ENCODE measurements around the gene PTGFRN. TPM values are rescaled to one million over a fixed set of nuclear protein-coding genes. Genes with fewer than 3 reads are reported as not detected.
A peak's percentile ranks its signal among the peaks of the same experiment; 100 is the strongest.
"Not testable (repeated sequence)": the region's sequence is repeated elsewhere in the genome, so short reads cannot be mapped to it uniquely, and the experiment has no call there.

The PTGFRN gene
- total RNA-seq, 1 donor from 2014 or later = 53.2 TPM

- Histone ChIP-seq H3K4me3 (no peak overlapping the region), H2AFZ (replicated peaks) (no peak overlapping the region), H3K9ac (no peak overlapping the region), H3K4me1 (peaks cover 17% of the 10 kb centered on the region), H3K79me2 (ENCODE audit: low read depth) (no peaks in the 10 kb centered on the region), H3F3A (ENCODE audit: low read depth) (no peaks in the 10 kb centered on the region), H3K36me3 (peaks cover 15% of the 10 kb centered on the region), H4K20me1 (ENCODE audit: low read depth) (peaks cover 10% of the 10 kb centered on the region), H3K9me3 (ENCODE audit: low read depth) (no peaks in the 10 kb centered on the region), H3K27me3 (no peaks in the 10 kb centered on the region), H3K4me2 (peak overlapping the region; percentile 46), H3K27ac (peak overlapping the region; percentile 67)
- Mint-ChIP-seq H3K9me3 (peaks cover 22% of the 10 kb centered on the region), H3K27me3 (ENCODE audit: insufficient read depth, low read depth) (no peaks in the 10 kb centered on the region), H3K27ac (peak overlapping the region; percentile 17), H3K4me1 (peaks cover 19% of the 10 kb centered on the region), H3K4me3 (no peak overlapping the region), H3K36me3 (peaks cover 54% of the 10 kb centered on the region)
- TF ChIP-seq EZH2phosphoT487 (IDR thresholded peaks at IDR 0.05) (no peak), CTCF (IDR thresholded peaks at IDR 0.05) (no peak), EZH2 (IDR thresholded peaks at IDR 0.05) (no peak)
- DNase-seq (ENCODE audit: low spot score) = peak; percentile 37
These were observed 61.6 kb downstream of the PTGFRN start for GRCh38 chr1:116971258-116971860.

GRCh38 chr1:116971965-116972673 lies 62.4 kb downstream of the PTGFRN start:
- no peaks in the 10 kb centered on the region for H3K27me3 ChIP-seq
- Mint-ChIP-seq H3K27me3 (ENCODE audit: insufficient read depth, low read depth) (no peaks in the 10 kb centered on the region), H3K36me3 (peaks cover 51% of the 10 kb centered on the region), H3K9me3 (peaks cover 22% of the 10 kb centered on the region), H3K4me1 (peaks cover 19% of the 10 kb centered on the region), H3K27ac (no peak overlapping the region), H3K4me3 (no peak overlapping the region)
- H3K4me2 ChIP-seq = peak overlapping the region; percentile 46
- H4K20me1 ChIP-seq (ENCODE audit: low read depth) = peaks cover 10% of the 10 kb centered on the region
- no peaks in the 10 kb centered on the region for H3K9me3 ChIP-seq (ENCODE audit: low read depth)
- H3K79me2 ChIP-seq (ENCODE audit: low read depth) = no peaks in the 10 kb centered on the region
- TF ChIP-seq CTCF (IDR thresholded peaks at IDR 0.05) = no peak
- peak; percentile 17 for DNase-seq (ENCODE audit: low spot score)
- H3K4me1 ChIP-seq = peaks cover 17% of the 10 kb centered on the region
- H3K27ac ChIP-seq = peak overlapping the region; percentile 67
- no peaks in the 10 kb centered on the region for H3F3A ChIP-seq (ENCODE audit: low read depth)
- no peak overlapping the region for H3K4me3 ChIP-seq
- H3K36me3 ChIP-seq = peaks cover 15% of the 10 kb centered on the region
- H2AFZ ChIP-seq (replicated peaks) = no peak overlapping the region
- no peak overlapping the region for H3K9ac ChIP-seq

DNA sequence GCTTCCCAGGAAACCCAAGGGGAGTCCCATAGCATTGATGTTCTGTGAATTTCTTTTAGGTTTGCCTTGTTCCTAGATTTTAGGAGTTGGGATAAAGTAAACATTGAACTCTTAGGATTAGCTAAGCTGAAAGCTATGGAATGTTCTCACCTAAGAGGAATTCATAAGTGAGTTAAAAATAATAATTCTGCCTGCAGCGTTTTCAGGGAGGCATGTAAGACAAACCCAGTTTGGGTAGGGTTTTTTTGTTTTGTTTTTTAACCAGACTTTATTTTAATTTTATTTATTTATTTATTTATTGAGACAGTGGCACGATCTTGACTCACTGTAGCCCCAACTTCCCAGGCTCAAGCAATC lies 62.9 kb downstream of the PTGFRN start:
- no peaks in the 10 kb centered on the region for H3K9me3 ChIP-seq (ENCODE audit: low read depth)
- no peak overlapping the region for H3K27ac ChIP-seq
- H3K27ac Mint-ChIP-seq = no peak overlapping the region
- no peak overlapping the region for H2AFZ ChIP-seq (replicated peaks)
- H3K27me3 Mint-ChIP-seq (ENCODE audit: insufficient read depth, low read depth) = no peaks in the 10 kb centered on the region
- H3K4me2 ChIP-seq = no peak overlapping the region
- H3F3A ChIP-seq (ENCODE audit: low read depth) = no peaks in the 10 kb centered on the region
- H3K4me3 Mint-ChIP-seq = no peak overlapping the region
- peaks cover 50% of the 10 kb centered on the region for H3K36me3 Mint-ChIP-seq
- H3K36me3 ChIP-seq = peaks cover 15% of the 10 kb centered on the region
- H3K4me1 Mint-ChIP-seq = peaks cover 19% of the 10 kb centered on the region
- no peak for DNase-seq (ENCODE audit: low spot score)
- H3K9me3 Mint-ChIP-seq = peaks cover 26% of the 10 kb centered on the region
- H4K20me1 ChIP-seq (ENCODE audit: low read depth) = peaks cover 10% of the 10 kb centered on the region
- H3K4me1 ChIP-seq = peaks cover 17% of the 10 kb centered on the region
- no peak for TF ChIP-seq EZH2phosphoT487 (IDR thresholded peaks at IDR 0.05)
- TF ChIP-seq EZH2 (IDR thresholded peaks at IDR 0.05) = no peak
- TF ChIP-seq CTCF (IDR thresholded peaks at IDR 0.05) = no peak
- no peak overlapping the region for H3K4me3 ChIP-seq
- H3K79me2 ChIP-seq (ENCODE audit: low read depth) = no peaks in the 10 kb centered on the region
- H3K27me3 ChIP-seq = no peaks in the 10 kb centered on the region
- no peak overlapping the region for H3K9ac ChIP-seq

DNA sequence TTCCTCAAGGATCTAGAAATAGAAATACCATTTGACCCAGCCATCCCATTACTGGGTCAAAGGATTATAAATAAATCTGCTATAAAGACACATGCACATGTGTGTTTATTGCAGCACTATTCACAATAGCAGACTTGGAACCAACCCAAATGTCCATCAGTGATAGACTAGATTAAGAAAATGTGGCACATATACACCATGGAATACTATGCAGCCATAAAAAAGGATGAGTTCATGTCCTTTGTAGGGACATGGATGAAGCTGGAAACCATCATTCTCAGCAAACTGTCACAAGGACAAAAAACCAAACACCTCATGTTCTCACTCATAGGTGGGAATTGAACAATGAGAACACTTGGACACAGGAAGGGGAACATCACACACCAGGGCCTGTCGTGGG lies 70.6 kb downstream of the PTGFRN start:
- H2AFZ ChIP-seq (replicated peaks); H3K4me1 Mint-ChIP-seq; H3K4me3 Mint-ChIP-seq; H3K27ac ChIP-seq; DNase-seq (ENCODE audit: low spot score); H3K4me3 ChIP-seq; H3K4me1 ChIP-seq; H3K36me3 ChIP-seq; H3K27ac Mint-ChIP-seq; H3K9ac ChIP-seq; H3K79me2 ChIP-seq (ENCODE audit: low read depth); H3K27me3 ChIP-seq; H3K9me3 ChIP-seq (ENCODE audit: low read depth); H4K20me1 ChIP-seq (ENCODE audit: low read depth); H3F3A ChIP-seq (ENCODE audit: low read depth); H3K4me2 ChIP-seq; H3K27me3 Mint-ChIP-seq (ENCODE audit: insufficient read depth, low read depth): not testable (repeated sequence)
- H3K36me3 Mint-ChIP-seq = peaks cover 38% of the 10 kb centered on the region
- peaks cover 20% of the 10 kb centered on the region for H3K9me3 Mint-ChIP-seq
